ENCODE results near the gene GALNT14.

GRCh38 chr2:30978854-30979253 is 159.4 kb downstream of the GALNT14 start:
- no peak for TF ChIP-seq CTCF (IDR thresholded peaks at IDR 0.05)
- TF ChIP-seq ZFX (IDR thresholded peaks at IDR 0.05; ENCODE audit: borderline replicate concordance): no peak

All from 22Rv1 (cell line).